Fibroblast of lung (primary cell): ENCODE data around the gene TMEM163. TPM values are rescaled to one million over a fixed set of nuclear protein-coding genes. Genes with fewer than 3 reads are reported as not detected.

ENCODE experiments used
- DNase-seq, 2 donors: peaks; one replicate each; pipeline versions ENCODE4 v3.0.0 to v3.0.0-alpha.2; 2010; ENCODE audit warnings: low read depth in 2 of 2
- H2AFZ ChIP-seq: 2 replicates; pipeline ENCODE4 v1.5.1; 2012; ENCODE audit warnings: low read length, control low read depth, inconsistent platforms
- H3K27ac ChIP-seq: 2 replicates; pipeline ENCODE4 v1.5.1; 2011; ENCODE audit warnings: low read length, control low read depth; ENCODE audit not compliant: insufficient read depth
- H3K27me3 ChIP-seq: 2 replicates; pipeline ENCODE4 v1.5.1; 2011; ENCODE audit warnings: mild to moderate bottlenecking, low read length; ENCODE audit not compliant: control insufficient read depth, insufficient read depth
- H3K36me3 ChIP-seq: 2 replicates; pipeline ENCODE4 v1.5.1; 2011; ENCODE audit warnings: low read length; ENCODE audit not compliant: control insufficient read depth, insufficient read depth
- H3K4me1 ChIP-seq: 2 replicates; pipeline ENCODE4 v1.5.1; 2011; ENCODE audit warnings: low read length; ENCODE audit not compliant: control insufficient read depth, insufficient read depth; ENCODE audit errors: extremely low read depth
- H3K4me2 ChIP-seq: 2 replicates; pipeline ENCODE4 v1.5.1; 2011; ENCODE audit warnings: low read length, control low read depth; ENCODE audit not compliant: insufficient read depth; ENCODE audit errors: extremely low read depth
- H3K4me3 ChIP-seq, 4 experiments: fragments of 200-600 bp in 1 of 4; sonication (generic) in 1 of 4; replicated peaks in 1 of 4; 2 replicates each; pipeline ENCODE4 v1.5.1; 2011 to 2016; ENCODE audit warnings: low read length in 4 of 4, low read depth in 3 of 4, mild to moderate bottlenecking in 3 of 4, control low read depth in 2 of 4, inconsistent platforms in 1 of 4, mixed read lengths in 1 of 4; ENCODE audit not compliant: insufficient read depth in 1 of 4; ENCODE audit errors: control extremely low read depth in 1 of 4
- H3K79me2 ChIP-seq: 2 replicates; pipeline ENCODE4 v1.5.1; 2012; ENCODE audit warnings: mild to moderate bottlenecking, low read length, inconsistent platforms; ENCODE audit not compliant: control insufficient read depth, insufficient read depth
- H3K9ac ChIP-seq: 2 replicates; pipeline ENCODE4 v1.5.1; 2011; ENCODE audit warnings: mild to moderate bottlenecking, low read length, control low read depth; ENCODE audit not compliant: insufficient read depth
- H3K9me3 ChIP-seq: 2 replicates; pipeline ENCODE4 v1.5.1; 2012; ENCODE audit warnings: low read depth, low read length; ENCODE audit not compliant: control insufficient read depth, insufficient read depth
- H4K20me1 ChIP-seq: 2 replicates; pipeline ENCODE4 v1.5.1; 2011; ENCODE audit warnings: low read length; ENCODE audit not compliant: control insufficient read depth, insufficient read depth; ENCODE audit errors: extremely low read depth
- EZH2 ChIP-seq: IDR thresholded peaks from 2 replicates; pipeline ENCODE4 v1.5.1; 2012; ENCODE audit warnings: low read length, control low read depth, mild to moderate bottlenecking; ENCODE audit errors: missing control alignments
- polyA plus RNA-seq, 2 donors: library from polyadenylated mRNA; depleted of rRNA in 1 of 2; stranded (reverse) in 1 of 2; unstranded in 1 of 2; fragments of >200 nt; gene quantifications; 2 replicates each; pipeline ENCODE4 v1.2.1, GENCODE V29; 2011 to 2012; ENCODE audit warnings: missing spikeins in 1 of 2
- total RNA-seq: library from RNA; depleted of rRNA; stranded (reverse); fragments of >200 nt; gene quantifications from 2 replicates; pipeline ENCODE4 v1.2.1, GENCODE V29; 2014
- TF ChIP-seq, protein P1 (sequence below), 2 donors: IDR thresholded peaks in 1 of 2; conservative IDR thresholded peaks in 1 of 2; 1 replicate in 1 of 2; 2 replicates in 1 of 2; pipeline ENCODE4 v1.5.1; 2011 to 2012; ENCODE audit warnings: low read length in 2 of 2, control low read depth in 1 of 2, inconsistent platforms in 1 of 2, low read depth in 1 of 2, mild to moderate bottlenecking in 1 of 2

TMEM163 gene
- total and polyA plus RNA-seq, 2 donors (not counting 1 experiment from before 2014, with no cell fraction given): under 0.01 to 0.03 TPM

GRCh38 chr2:134715932-134716643, 2.7 kb downstream of the TMEM163 start:
- Histone ChIP-seq H4K20me1 (no peaks in the 10 kb centered on the region), H3K9me3 (no peaks in the 10 kb centered on the region), H3K4me2 (no peak overlapping the region), H3K79me2 (no peaks in the 10 kb centered on the region), H3K4me3 (no peak overlapping the region), H3K36me3 (no peaks in the 10 kb centered on the region), H2AFZ (no peak overlapping the region), H3K27ac (no peak overlapping the region), H3K27me3 (peaks cover 42% of the 10 kb centered on the region), H3K9ac (no peak overlapping the region), H3K4me1 (no peaks in the 10 kb centered on the region)
- TF ChIP-seq, protein P1, sequence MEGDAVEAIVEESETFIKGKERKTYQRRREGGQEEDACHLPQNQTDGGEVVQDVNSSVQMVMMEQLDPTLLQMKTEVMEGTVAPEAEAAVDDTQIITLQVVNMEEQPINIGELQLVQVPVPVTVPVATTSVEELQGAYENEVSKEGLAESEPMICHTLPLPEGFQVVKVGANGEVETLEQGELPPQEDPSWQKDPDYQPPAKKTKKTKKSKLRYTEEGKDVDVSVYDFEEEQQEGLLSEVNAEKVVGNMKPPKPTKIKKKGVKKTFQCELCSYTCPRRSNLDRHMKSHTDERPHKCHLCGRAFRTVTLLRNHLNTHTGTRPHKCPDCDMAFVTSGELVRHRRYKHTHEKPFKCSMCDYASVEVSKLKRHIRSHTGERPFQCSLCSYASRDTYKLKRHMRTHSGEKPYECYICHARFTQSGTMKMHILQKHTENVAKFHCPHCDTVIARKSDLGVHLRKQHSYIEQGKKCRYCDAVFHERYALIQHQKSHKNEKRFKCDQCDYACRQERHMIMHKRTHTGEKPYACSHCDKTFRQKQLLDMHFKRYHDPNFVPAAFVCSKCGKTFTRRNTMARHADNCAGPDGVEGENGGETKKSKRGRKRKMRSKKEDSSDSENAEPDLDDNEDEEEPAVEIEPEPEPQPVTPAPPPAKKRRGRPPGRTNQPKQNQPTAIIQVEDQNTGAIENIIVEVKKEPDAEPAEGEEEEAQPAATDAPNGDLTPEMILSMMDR (conservative IDR thresholded peaks at IDR 0.05 in 1 of 2, IDR thresholded peaks at IDR 0.05 in 1 of 2; ENCODE audit: low read depth in 1 of 2, low read length in 2 of 2): no peak
- no peak for TF ChIP-seq EZH2
- DNase-seq: no peak

DNA sequence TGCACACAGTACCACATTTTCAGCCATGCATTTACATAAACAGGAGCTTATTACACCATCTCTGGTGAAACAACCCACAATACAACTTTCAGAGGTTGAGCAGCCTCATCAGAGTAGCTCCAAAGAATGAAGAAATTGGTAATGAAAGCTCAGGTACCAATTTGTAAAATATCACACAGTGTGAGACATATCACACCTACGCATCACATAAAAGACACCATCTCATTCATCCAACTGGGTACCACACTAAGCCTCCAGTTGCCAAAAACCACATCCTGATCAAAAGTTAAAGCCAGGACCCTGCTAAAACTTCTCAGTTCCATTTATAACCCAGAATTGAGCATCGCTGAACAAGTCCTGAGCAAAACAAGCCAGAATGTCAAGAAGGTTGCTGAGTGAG, 4.6 kb downstream of the TMEM163 start:
- no peak overlapping the region for H3K9ac ChIP-seq
- no peaks in the 10 kb centered on the region for H3K79me2 ChIP-seq
- H3K9me3 ChIP-seq: no peaks in the 10 kb centered on the region
- no peak for DNase-seq
- H3K4me1 ChIP-seq: no peaks in the 10 kb centered on the region
- no peak overlapping the region for H3K27ac ChIP-seq
- H3K4me3 ChIP-seq: no peak overlapping the region
- H4K20me1 ChIP-seq: no peaks in the 10 kb centered on the region
- TF ChIP-seq, protein P1 (conservative IDR thresholded peaks at IDR 0.05 in 1 of 2, IDR thresholded peaks at IDR 0.05 in 1 of 2; ENCODE audit: low read depth in 1 of 2, low read length in 2 of 2): no peak
- no peak for TF ChIP-seq EZH2
- no peak overlapping the region for H2AFZ ChIP-seq
- H3K4me2 ChIP-seq: no peak overlapping the region
- H3K27me3 ChIP-seq: peaks cover 31% of the 10 kb centered on the region
- H3K36me3 ChIP-seq: no peaks in the 10 kb centered on the region

DNA sequence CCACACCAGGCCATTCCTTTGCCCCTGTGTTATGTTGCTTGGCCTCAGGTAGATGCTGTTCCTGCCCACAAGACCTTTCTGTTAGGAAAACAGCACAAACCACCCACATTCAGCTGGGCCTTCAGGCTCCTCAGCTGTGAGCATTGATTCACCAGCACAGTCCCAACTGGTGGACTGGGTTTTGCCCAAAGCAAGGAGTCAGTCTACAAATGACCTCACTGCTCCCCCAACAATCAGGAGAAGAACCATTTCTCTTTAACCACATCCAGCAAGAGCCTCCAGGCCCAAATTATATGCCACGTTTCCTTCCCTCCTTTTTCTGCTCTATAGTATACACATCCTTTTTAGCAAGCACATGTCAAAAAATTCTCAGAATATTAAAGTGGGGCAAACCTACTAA, 5.2 kb downstream of the TMEM163 start:
- no peak overlapping the region for H2AFZ ChIP-seq
- no peaks in the 10 kb centered on the region for H3K4me1 ChIP-seq
- no peaks in the 10 kb centered on the region for H3K79me2 ChIP-seq
- no peaks in the 10 kb centered on the region for H3K36me3 ChIP-seq
- H3K27me3 ChIP-seq: peaks cover 30% of the 10 kb centered on the region
- no peak overlapping the region for H3K4me3 ChIP-seq
- H3K4me2 ChIP-seq: no peak overlapping the region
- no peaks in the 10 kb centered on the region for H3K9me3 ChIP-seq
- no peak overlapping the region for H3K9ac ChIP-seq
- no peak overlapping the region for H3K27ac ChIP-seq
- H4K20me1 ChIP-seq: no peaks in the 10 kb centered on the region
- no peak for DNase-seq
- TF ChIP-seq, protein P1 (conservative IDR thresholded peaks at IDR 0.05 in 1 of 2, IDR thresholded peaks at IDR 0.05 in 1 of 2; ENCODE audit: low read depth in 1 of 2, low read length in 2 of 2): no peak
- no peak for TF ChIP-seq EZH2
